GM12878 (cell line): ENCODE data around the gene PPM1J.

ENCODE experiments used
- CEBPB ChIP-seq, 2 experiments: fragments of 150-350 bp in 1 of 2; IDR thresholded peaks; 2 replicates each; pipeline ENCODE4 v1.6.1; 2012 to 2014; ENCODE audit warnings: low read depth in 2 of 2, low read length in 2 of 2, borderline replicate concordance in 1 of 2, inconsistent platforms in 1 of 2
- CHD2 ChIP-seq: IDR thresholded peaks from 2 replicates; pipeline ENCODE4 v1.6.1; 2011; ENCODE audit warnings: low read depth, low read length, improper control_type of control experiment, borderline replicate concordance
- EZH2 ChIP-seq: IDR thresholded peaks from 2 replicates; pipeline ENCODE4 v1.6.1; 2012; ENCODE audit warnings: low read depth, mild to moderate bottlenecking, control low read depth, inconsistent platforms, low read length, borderline replicate concordance; ENCODE audit not compliant: control insufficient read depth
- FOXK2 ChIP-seq: fragments of 450-650 bp; IDR thresholded peaks from 2 replicates; pipeline ENCODE4 v1.6.1; 2017; ENCODE audit warnings: mild to moderate bottlenecking, moderate library complexity
- HDAC2 ChIP-seq: fragments of 200-600 bp; sonication (generic); IDR thresholded peaks from 2 replicates; pipeline ENCODE4 v1.6.1; 2017
- HDAC6 ChIP-seq: fragments of 200-600 bp; sonication (generic); IDR thresholded peaks from one replicate; pipeline ENCODE4 v1.8.0; 2017; ENCODE audit warnings: antibody characterized with exemption; ENCODE audit not compliant: unreplicated experiment
- POLR2A ChIP-seq: IDR thresholded peaks from 2 replicates; pipeline ENCODE4 v1.6.1; 2011; ENCODE audit warnings: low read depth, mild to moderate bottlenecking, low read length
- SMAD1 ChIP-seq: fragments of 450-650 bp; IDR thresholded peaks from 2 replicates; pipeline ENCODE4 v1.6.1; 2018; ENCODE audit warnings: mild to moderate bottlenecking, low read depth; ENCODE audit not compliant: partially characterized antibody
- STAT3 ChIP-seq: IDR thresholded peaks from 2 replicates; pipeline ENCODE4 v1.6.1; 2011; ENCODE audit warnings: low read depth, low read length, improper control_type of control experiment
- YY1 ChIP-seq: IDR thresholded peaks from 2 replicates; pipeline ENCODE4 v1.6.1; 2011; ENCODE audit warnings: low read depth, mild to moderate bottlenecking, low read length
- TF ChIP-seq, protein P1 (sequence below): IDR thresholded peaks from 2 replicates; pipeline ENCODE4 v1.6.1; 2011; ENCODE audit warnings: low read depth, mild to moderate bottlenecking, low read length, moderate library complexity, borderline replicate concordance; ENCODE audit errors: extremely low read depth
- TF ChIP-seq, protein P2 (sequence below), 3 experiments: IDR thresholded peaks in 2 of 3; conservative IDR thresholded peaks in 1 of 3; 2 replicates each; pipeline ENCODE4 v1.5.1; 2011; ENCODE audit warnings: low read depth in 3 of 3, low read length in 3 of 3, mild to moderate bottlenecking in 3 of 3, control low read depth in 2 of 3, moderate library complexity in 2 of 3, inconsistent platforms in 1 of 3, mixed read lengths in 1 of 3; ENCODE audit not compliant: control insufficient read depth in 2 of 3, insufficient read depth in 1 of 3; ENCODE audit errors: extremely low read depth in 1 of 3
- TF ChIP-seq, protein P3 (sequence below): fragments of 450-650 bp; IDR thresholded peaks from 2 replicates; pipeline ENCODE4 v1.6.1; 2017; ENCODE audit warnings: mild to moderate bottlenecking, moderate library complexity

- TF ChIP-seq, protein P1, sequence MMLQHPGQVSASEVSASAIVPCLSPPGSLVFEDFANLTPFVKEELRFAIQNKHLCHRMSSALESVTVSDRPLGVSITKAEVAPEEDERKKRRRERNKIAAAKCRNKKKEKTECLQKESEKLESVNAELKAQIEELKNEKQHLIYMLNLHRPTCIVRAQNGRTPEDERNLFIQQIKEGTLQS, result no peak
- no peak for TF ChIP-seq CEBPB (IDR thresholded peaks at IDR 0.05; ENCODE audit: borderline replicate concordance in 1 of 2, low read depth in 2 of 2, low read length in 2 of 2)
- no peak for TF ChIP-seq STAT3
- no peak for TF ChIP-seq YY1
- no peak for TF ChIP-seq HDAC6
- TF ChIP-seq, protein P2, sequence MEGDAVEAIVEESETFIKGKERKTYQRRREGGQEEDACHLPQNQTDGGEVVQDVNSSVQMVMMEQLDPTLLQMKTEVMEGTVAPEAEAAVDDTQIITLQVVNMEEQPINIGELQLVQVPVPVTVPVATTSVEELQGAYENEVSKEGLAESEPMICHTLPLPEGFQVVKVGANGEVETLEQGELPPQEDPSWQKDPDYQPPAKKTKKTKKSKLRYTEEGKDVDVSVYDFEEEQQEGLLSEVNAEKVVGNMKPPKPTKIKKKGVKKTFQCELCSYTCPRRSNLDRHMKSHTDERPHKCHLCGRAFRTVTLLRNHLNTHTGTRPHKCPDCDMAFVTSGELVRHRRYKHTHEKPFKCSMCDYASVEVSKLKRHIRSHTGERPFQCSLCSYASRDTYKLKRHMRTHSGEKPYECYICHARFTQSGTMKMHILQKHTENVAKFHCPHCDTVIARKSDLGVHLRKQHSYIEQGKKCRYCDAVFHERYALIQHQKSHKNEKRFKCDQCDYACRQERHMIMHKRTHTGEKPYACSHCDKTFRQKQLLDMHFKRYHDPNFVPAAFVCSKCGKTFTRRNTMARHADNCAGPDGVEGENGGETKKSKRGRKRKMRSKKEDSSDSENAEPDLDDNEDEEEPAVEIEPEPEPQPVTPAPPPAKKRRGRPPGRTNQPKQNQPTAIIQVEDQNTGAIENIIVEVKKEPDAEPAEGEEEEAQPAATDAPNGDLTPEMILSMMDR (IDR thresholded peaks at IDR 0.05 in 2 of 3, conservative IDR thresholded peaks at IDR 0.05 in 1 of 3; ENCODE audit: control insufficient read depth in 2 of 3, extremely low read depth in 1 of 3, insufficient read depth in 1 of 3, low read depth in 3 of 3, low read length in 3 of 3), result no peak
- no peak for TF ChIP-seq POLR2A
- TF ChIP-seq HDAC2, result no peak
- TF ChIP-seq CHD2, result no peak
- TF ChIP-seq SMAD1, result no peak
- TF ChIP-seq, protein P3, sequence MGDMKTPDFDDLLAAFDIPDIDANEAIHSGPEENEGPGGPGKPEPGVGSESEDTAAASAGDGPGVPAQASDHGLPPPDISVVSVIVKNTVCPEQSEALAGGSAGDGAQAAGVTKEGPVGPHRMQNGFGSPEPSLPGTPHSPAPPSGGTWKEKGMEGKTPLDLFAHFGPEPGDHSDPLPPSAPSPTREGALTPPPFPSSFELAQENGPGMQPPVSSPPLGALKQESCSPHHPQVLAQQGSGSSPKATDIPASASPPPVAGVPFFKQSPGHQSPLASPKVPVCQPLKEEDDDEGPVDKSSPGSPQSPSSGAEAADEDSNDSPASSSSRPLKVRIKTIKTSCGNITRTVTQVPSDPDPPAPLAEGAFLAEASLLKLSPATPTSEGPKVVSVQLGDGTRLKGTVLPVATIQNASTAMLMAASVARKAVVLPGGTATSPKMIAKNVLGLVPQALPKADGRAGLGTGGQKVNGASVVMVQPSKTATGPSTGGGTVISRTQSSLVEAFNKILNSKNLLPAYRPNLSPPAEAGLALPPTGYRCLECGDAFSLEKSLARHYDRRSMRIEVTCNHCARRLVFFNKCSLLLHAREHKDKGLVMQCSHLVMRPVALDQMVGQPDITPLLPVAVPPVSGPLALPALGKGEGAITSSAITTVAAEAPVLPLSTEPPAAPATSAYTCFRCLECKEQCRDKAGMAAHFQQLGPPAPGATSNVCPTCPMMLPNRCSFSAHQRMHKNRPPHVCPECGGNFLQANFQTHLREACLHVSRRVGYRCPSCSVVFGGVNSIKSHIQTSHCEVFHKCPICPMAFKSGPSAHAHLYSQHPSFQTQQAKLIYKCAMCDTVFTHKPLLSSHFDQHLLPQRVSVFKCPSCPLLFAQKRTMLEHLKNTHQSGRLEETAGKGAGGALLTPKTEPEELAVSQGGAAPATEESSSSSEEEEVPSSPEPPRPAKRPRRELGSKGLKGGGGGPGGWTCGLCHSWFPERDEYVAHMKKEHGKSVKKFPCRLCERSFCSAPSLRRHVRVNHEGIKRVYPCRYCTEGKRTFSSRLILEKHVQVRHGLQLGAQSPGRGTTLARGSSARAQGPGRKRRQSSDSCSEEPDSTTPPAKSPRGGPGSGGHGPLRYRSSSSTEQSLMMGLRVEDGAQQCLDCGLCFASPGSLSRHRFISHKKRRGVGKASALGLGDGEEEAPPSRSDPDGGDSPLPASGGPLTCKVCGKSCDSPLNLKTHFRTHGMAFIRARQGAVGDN, result no peak
- TF ChIP-seq FOXK2, result no peak
- no peak for TF ChIP-seq EZH2
Measured at GRCh38 chr1:112708489-112708888, 6.6 kb downstream of the PPM1J start.
